Measurements from ENCODE around the gene ABHD12B. TPM values are rescaled to one million over a fixed set of nuclear protein-coding genes. Genes with fewer than 3 reads are reported as not detected.

ABHD12B gene
- total and polyA plus RNA-seq, 9 of the 15 experiments (the other 6 are each of a cell fraction or from before 2014, with no cell fraction given): not detected

DNA sequence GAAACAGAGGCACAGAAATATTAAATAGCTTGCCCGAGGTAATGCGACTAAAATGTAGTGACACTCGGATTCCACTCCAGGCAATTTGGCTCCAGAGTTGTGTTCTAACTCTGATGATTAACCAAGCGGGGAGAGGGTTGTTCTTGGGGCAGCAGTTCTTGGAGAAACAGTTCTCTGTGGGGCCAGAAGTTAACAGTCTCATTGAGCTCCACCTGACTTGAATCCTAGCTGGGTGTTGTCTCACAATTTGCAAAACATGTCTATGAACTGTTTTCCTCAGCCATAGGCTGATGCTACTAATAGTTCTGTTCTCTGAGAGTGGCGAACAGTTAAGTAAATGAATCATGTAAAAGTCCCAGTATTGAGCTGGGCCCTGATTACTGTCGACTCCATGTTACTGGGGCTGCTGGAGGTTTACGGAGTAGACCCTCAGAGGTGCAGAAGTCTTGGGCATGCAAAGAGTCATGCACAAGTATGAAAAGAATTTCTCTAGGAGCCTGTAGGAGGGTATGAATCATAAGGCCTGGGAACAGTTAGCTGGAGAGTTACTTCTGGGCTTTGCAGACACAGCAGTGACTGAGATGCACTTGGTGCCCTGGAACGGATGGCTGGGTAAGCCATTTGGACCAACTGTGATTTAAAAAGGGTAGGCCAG is 25.5 kb upstream of the ABHD12B start:
- intact Hi-C loops (cut with micrococcal nuclease): no loop called here
- H3K36me3 ChIP-seq (ENCODE audit: control insufficient read depth, insufficient read depth, low read length): no peaks in the 10 kb centered on the region
- H3K9ac ChIP-seq (ENCODE audit: insufficient read depth in 1 of 2, low read depth in 2 of 2, low read length in 2 of 2): no peak overlapping the region
- 4% methylated on average over 8 of the region's 8 CpGs for WGBS (ENCODE audit: insufficient coverage, low coverage, missing lambda C conversion rate)
- ChIA-PET POLR2A (no interaction called here), CTCF (ENCODE audit: low intra/inter-chr PET ratio) (no interaction called here)
- in situ Hi-C loops (cut with MboI): no loop called here
- no peaks in the 10 kb centered on the region for H3K9me1 ChIP-seq (ENCODE audit: control insufficient read depth, insufficient read depth, low read length)
- DNase-seq (ENCODE audit: extremely low read depth in 1 of 4, low spot score in 3 of 4): no peak
- no TSS peak for BruUV-seq (replicated peaks)
- no peak overlapping the region for H3K27ac ChIP-seq (ENCODE audit: extremely low read depth, low read depth, low read length)
- TF ChIP-seq, protein P1, sequence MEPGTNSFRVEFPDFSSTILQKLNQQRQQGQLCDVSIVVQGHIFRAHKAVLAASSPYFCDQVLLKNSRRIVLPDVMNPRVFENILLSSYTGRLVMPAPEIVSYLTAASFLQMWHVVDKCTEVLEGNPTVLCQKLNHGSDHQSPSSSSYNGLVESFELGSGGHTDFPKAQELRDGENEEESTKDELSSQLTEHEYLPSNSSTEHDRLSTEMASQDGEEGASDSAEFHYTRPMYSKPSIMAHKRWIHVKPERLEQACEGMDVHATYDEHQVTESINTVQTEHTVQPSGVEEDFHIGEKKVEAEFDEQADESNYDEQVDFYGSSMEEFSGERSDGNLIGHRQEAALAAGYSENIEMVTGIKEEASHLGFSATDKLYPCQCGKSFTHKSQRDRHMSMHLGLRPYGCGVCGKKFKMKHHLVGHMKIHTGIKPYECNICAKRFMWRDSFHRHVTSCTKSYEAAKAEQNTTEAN (CRISPR knock-in tag; IDR thresholded peaks at IDR 0.05): no peak
- TF ChIP-seq MYBL2 (IDR thresholded peaks at IDR 0.05; ENCODE audit: low read depth) (no peak), MYBL2 (CRISPR knock-in tag; IDR thresholded peaks at IDR 0.05; ENCODE audit: borderline replicate concordance) (no peak), BRF1 (IDR thresholded peaks at IDR 0.05; ENCODE audit: borderline replicate concordance, extremely low read depth, insufficient read length) (no peak), HDAC3 (IDR thresholded peaks at IDR 0.05; ENCODE audit: borderline replicate concordance, partially characterized antibody) (no peak), EGR1 (conservative IDR thresholded peaks at IDR 0.05) (no peak), TEAD2 (tag; IDR thresholded peaks at IDR 0.05) (no peak), TAL1 (IDR thresholded peaks at IDR 0.05) (no peak), PCBP1 (IDR thresholded peaks at IDR 0.05; ENCODE audit: low read depth, low read length, poor library complexity, severe bottlenecking) (no peak), GABPA (tag; conservative IDR thresholded peaks at IDR 0.05; ENCODE audit: low read depth) (no peak), TBP (optimal IDR thresholded peaks at IDR 0.05; ENCODE audit: low read depth, low read length) (no peak), NFE2 (IDR thresholded peaks at IDR 0.05; ENCODE audit: low read depth) (no peak), NCOA2 (IDR thresholded peaks at IDR 0.05; ENCODE audit: partially characterized antibody in 2 of 2) (no peak), E2F4 (CRISPR knock-in tag; IDR thresholded peaks at IDR 0.05; ENCODE audit: low read depth) (no peak)
- TF ChIP-seq, protein P2, sequence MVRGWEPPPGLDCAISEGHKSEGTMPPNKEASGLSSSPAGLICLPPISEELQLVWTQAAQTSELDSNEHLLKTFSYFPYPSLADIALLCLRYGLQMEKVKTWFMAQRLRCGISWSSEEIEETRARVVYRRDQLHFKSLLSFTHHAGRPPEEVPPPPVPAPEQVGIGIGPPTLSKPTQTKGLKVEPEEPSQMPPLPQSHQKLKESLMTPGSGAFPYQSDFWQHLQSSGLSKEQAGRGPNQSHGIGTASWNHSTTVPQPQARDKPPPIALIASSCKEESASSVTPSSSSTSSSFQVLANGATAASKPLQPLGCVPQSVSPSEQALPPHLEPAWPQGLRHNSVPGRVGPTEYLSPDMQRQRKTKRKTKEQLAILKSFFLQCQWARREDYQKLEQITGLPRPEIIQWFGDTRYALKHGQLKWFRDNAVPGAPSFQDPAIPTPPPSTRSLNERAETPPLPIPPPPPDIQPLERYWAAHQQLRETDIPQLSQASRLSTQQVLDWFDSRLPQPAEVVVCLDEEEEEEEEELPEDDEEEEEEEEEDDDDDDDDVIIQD (CRISPR knock-in tag; IDR thresholded peaks at IDR 0.05): no peak
- TF ChIP-seq, protein P3, sequence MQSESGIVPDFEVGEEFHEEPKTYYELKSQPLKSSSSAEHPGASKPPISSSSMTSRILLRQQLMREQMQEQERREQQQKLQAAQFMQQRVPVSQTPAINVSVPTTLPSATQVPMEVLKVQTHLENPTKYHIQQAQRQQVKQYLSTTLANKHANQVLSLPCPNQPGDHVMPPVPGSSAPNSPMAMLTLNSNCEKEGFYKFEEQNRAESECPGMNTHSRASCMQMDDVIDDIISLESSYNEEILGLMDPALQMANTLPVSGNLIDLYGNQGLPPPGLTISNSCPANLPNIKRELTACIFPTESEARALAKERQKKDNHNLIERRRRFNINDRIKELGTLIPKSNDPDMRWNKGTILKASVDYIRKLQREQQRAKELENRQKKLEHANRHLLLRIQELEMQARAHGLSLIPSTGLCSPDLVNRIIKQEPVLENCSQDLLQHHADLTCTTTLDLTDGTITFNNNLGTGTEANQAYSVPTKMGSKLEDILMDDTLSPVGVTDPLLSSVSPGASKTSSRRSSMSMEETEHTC (IDR thresholded peaks at IDR 0.05): no peak
- no peak for FAIRE-seq
- H3K4me3 ChIP-seq: no peak overlapping the region
- H3K4me2 ChIP-seq (ENCODE audit: insufficient read depth, low read length): no peak overlapping the region
- H3K27me3 ChIP-seq (ENCODE audit: control insufficient read depth in 2 of 2, insufficient read depth in 2 of 2, low read length in 2 of 2): peaks cover 0 to 6% of the 10 kb centered on the region in 2 experiments; a peak in 1 of 5 replicates
- no peaks in the 10 kb centered on the region for H3K79me2 ChIP-seq (ENCODE audit: control insufficient read depth, insufficient read depth, low read length)
- ATAC-seq: no peak
- H2AFZ ChIP-seq (ENCODE audit: low read depth, low read length): no peak overlapping the region
- no peaks in the 10 kb centered on the region for H4K20me1 ChIP-seq (replicated peaks; ENCODE audit: control insufficient read depth, insufficient read depth, low read length)
- H3K9me3 ChIP-seq (replicated peaks; ENCODE audit: control insufficient read depth, insufficient read depth, low read depth, low read length): no peaks in the 10 kb centered on the region
- H3K4me1 ChIP-seq (replicated peaks in 1 of 2; ENCODE audit: control insufficient read depth in 2 of 2, insufficient read depth in 2 of 2, low read length in 2 of 2): no peaks in the 10 kb centered on the region; a peak in 1 of 5 replicates
